GM06990 (cell line): Measurements from ENCODE around the gene STK25.

ENCODE experiments used
- DNase-seq: peaks from one replicate; pipeline ENCODE4 v3.0.0-alpha.2; 2011; ENCODE audit not compliant: insufficient read length; ENCODE audit errors: extremely low read depth
- H3K27me3 ChIP-seq: replicated peaks from 2 replicates; pipeline ENCODE4 v1.6.0; 2011; ENCODE audit warnings: low read length; ENCODE audit not compliant: control insufficient read depth, insufficient read depth
- H3K36me3 ChIP-seq: 2 replicates; pipeline ENCODE4 v1.5.1; 2011; ENCODE audit warnings: low read length; ENCODE audit not compliant: control insufficient read depth, insufficient read depth
- H3K4me3 ChIP-seq: replicated peaks from 2 replicates; pipeline ENCODE4 v1.5.1; 2011; ENCODE audit warnings: low read depth, mild to moderate bottlenecking, control low read depth, low read length
- CTCF ChIP-seq: IDR thresholded peaks from 2 replicates; pipeline ENCODE4 v1.5.1; 2011; ENCODE audit warnings: low read length, control low read depth, mild to moderate bottlenecking, inconsistent platforms; ENCODE audit not compliant: insufficient read depth, poor library complexity, severe bottlenecking

Gene STK25

GRCh38 chr2:241547781-241548450 lies 39.5 kb upstream of the STK25 start:
- no peak overlapping the region for H3K4me3 ChIP-seq
- no peak for TF ChIP-seq CTCF
- H3K36me3 ChIP-seq, result no peaks in the 10 kb centered on the region
- no peak for DNase-seq
- no peaks in the 10 kb centered on the region; the same call in none of the 2 replicates for H3K27me3 ChIP-seq

- no peak for TF ChIP-seq CTCF
- Histone ChIP-seq H3K27me3 (no peaks in the 10 kb centered on the region; the same call in none of the 2 replicates), H3K4me3 (no peak overlapping the region), H3K36me3 (no peaks in the 10 kb centered on the region)
- DNase-seq, result no peak
These were observed 38.6 kb upstream of the STK25 start for GRCh38 chr2:241546771-241547498.

GRCh38 chr2:241545523-241546473 lies 37.4 kb upstream of the STK25 start:
- Histone ChIP-seq H3K36me3 (no peaks in the 10 kb centered on the region), H3K27me3 (no peaks in the 10 kb centered on the region; the same call in none of the 2 replicates), H3K4me3 (no peak overlapping the region)
- DNase-seq, result no peak
- no peak for TF ChIP-seq CTCF

GRCh38 chr2:241545106-241545505 lies 36.7 kb upstream of the STK25 start:
- DNase-seq, result no peak
- no peak for TF ChIP-seq CTCF
- no peak overlapping the region for H3K4me3 ChIP-seq
- H3K36me3 ChIP-seq, result no peaks in the 10 kb centered on the region
- no peaks in the 10 kb centered on the region; the same call in none of the 2 replicates for H3K27me3 ChIP-seq

GRCh38 chr2:241542278-241542605 lies 33.9 kb upstream of the STK25 start:
- no peak for TF ChIP-seq CTCF
- no peaks in the 10 kb centered on the region; the same call in none of the 2 replicates for H3K27me3 ChIP-seq
- DNase-seq, result no peak
- no peaks in the 10 kb centered on the region for H3K36me3 ChIP-seq
- H3K4me3 ChIP-seq, result no peak overlapping the region
